Measurements from ENCODE around the gene CDK6.

DNA sequence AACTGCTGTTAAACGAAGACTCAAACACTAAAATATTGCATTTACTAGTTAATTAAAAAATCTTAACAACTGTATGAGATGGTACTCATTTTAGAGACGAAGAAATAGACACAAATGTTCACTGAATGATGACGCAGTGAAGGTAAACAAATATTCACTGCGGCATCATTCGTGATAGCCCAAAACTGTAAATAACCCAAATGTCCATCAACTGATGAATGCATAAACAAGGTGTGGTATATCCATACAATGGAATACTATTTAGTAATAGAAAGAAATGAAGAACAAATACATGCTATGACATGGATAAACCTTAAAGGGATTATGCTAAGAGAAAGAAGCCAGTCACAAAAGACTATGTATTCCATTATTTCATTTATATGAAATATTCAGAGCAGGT is 51.4 kb downstream of the CDK6 start:
- TF ChIP-seq, protein P1, sequence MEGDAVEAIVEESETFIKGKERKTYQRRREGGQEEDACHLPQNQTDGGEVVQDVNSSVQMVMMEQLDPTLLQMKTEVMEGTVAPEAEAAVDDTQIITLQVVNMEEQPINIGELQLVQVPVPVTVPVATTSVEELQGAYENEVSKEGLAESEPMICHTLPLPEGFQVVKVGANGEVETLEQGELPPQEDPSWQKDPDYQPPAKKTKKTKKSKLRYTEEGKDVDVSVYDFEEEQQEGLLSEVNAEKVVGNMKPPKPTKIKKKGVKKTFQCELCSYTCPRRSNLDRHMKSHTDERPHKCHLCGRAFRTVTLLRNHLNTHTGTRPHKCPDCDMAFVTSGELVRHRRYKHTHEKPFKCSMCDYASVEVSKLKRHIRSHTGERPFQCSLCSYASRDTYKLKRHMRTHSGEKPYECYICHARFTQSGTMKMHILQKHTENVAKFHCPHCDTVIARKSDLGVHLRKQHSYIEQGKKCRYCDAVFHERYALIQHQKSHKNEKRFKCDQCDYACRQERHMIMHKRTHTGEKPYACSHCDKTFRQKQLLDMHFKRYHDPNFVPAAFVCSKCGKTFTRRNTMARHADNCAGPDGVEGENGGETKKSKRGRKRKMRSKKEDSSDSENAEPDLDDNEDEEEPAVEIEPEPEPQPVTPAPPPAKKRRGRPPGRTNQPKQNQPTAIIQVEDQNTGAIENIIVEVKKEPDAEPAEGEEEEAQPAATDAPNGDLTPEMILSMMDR (IDR thresholded peaks at IDR 0.05; ENCODE audit: low read depth, low read length): no peak
- TF ChIP-seq EZH2phosphoT487 (IDR thresholded peaks at IDR 0.05; ENCODE audit: low read depth): no peak

Data from OCI-LY3 (cell line).